ENCODE results near the gene SORCS2.

SORCS2 gene

GRCh38 chr4:7192252-7193029, at the start of gene SORCS2:
Gene SORCS2, plus strand, starts transcription at chr4:7192538.
- no peaks in the 10 kb centered on the region for H3K9me3 Mint-ChIP-seq
- H3K36me3 Mint-ChIP-seq (ENCODE audit: low read depth): no peaks in the 10 kb centered on the region
- H3K27ac Mint-ChIP-seq: no peak within 1 kb of the TSS
- no peak within 1 kb of the TSS for H3K4me3 Mint-ChIP-seq
- intact Hi-C loops (cut with micrococcal nuclease): loop anchor here (2.0 kb wide), 1 partner anchor 526 kb away; no protein-coding TSS in a partner anchor
- H3K27me3 Mint-ChIP-seq: peaks cover 52% of the 10 kb centered on the region
- no peaks in the 10 kb centered on the region for H3K4me1 Mint-ChIP-seq (ENCODE audit: low read depth)

- no peaks in the 10 kb centered on the region for H3K36me3 Mint-ChIP-seq (ENCODE audit: low read depth)
- no peaks in the 10 kb centered on the region for H3K4me1 Mint-ChIP-seq (ENCODE audit: low read depth)
- H3K27me3 Mint-ChIP-seq: peaks cover 14% of the 10 kb centered on the region
- no peaks in the 10 kb centered on the region for H3K9me3 Mint-ChIP-seq
- H3K4me3 Mint-ChIP-seq: no peak overlapping the region
- intact Hi-C loops (cut with micrococcal nuclease): no loop called here
- no peak overlapping the region for H3K27ac Mint-ChIP-seq
Observed at GRCh38 chr4:7144374-7145290, 47.7 kb upstream of the SORCS2 start.

- no peak overlapping the region for H3K27ac Mint-ChIP-seq
- H3K27me3 Mint-ChIP-seq: peaks cover 11% of the 10 kb centered on the region
Observed at GRCh38 chr4:7145291-7145934, 46.9 kb upstream of the SORCS2 start.

GRCh38 chr4:7146059-7146785, 46.1 kb upstream of the SORCS2 start:
- Mint-ChIP-seq H3K4me3 (no peak overlapping the region), H3K9me3 (no peaks in the 10 kb centered on the region), H3K27ac (no peak overlapping the region), H3K4me1 (ENCODE audit: low read depth) (no peaks in the 10 kb centered on the region), H3K27me3 (peaks cover 9% of the 10 kb centered on the region), H3K36me3 (ENCODE audit: low read depth) (no peaks in the 10 kb centered on the region)
- intact Hi-C loops (cut with micrococcal nuclease): no loop called here

More at GRCh38 chr4:7145291-7145934, 46.9 kb upstream of the SORCS2 start:
- no peaks in the 10 kb centered on the region for H3K36me3 Mint-ChIP-seq (ENCODE audit: low read depth)
- intact Hi-C loops (cut with micrococcal nuclease): no loop called here
- no peak overlapping the region for H3K4me3 Mint-ChIP-seq
- H3K9me3 Mint-ChIP-seq: no peaks in the 10 kb centered on the region
- no peaks in the 10 kb centered on the region for H3K4me1 Mint-ChIP-seq (ENCODE audit: low read depth)

GRCh38 chr4:7146786-7147115, 45.6 kb upstream of the SORCS2 start:
- H3K4me3 Mint-ChIP-seq: no peak overlapping the region
- H3K4me1 Mint-ChIP-seq (ENCODE audit: low read depth): no peaks in the 10 kb centered on the region
- intact Hi-C loops (cut with micrococcal nuclease): no loop called here
- H3K9me3 Mint-ChIP-seq: no peaks in the 10 kb centered on the region
- peaks cover 9% of the 10 kb centered on the region for H3K27me3 Mint-ChIP-seq
- no peaks in the 10 kb centered on the region for H3K36me3 Mint-ChIP-seq (ENCODE audit: low read depth)
- no peak overlapping the region for H3K27ac Mint-ChIP-seq

GRCh38 chr4:7147261-7147660, 45.1 kb upstream of the SORCS2 start:
- Mint-ChIP-seq H3K9me3 (no peaks in the 10 kb centered on the region), H3K27ac (no peak overlapping the region), H3K27me3 (peaks cover 9% of the 10 kb centered on the region), H3K36me3 (ENCODE audit: low read depth) (no peaks in the 10 kb centered on the region), H3K4me1 (ENCODE audit: low read depth) (no peaks in the 10 kb centered on the region), H3K4me3 (no peak overlapping the region)
- intact Hi-C loops (cut with micrococcal nuclease): no loop called here

GRCh38 chr4:7147661-7148310, 44.6 kb upstream of the SORCS2 start:
- H3K27me3 Mint-ChIP-seq: peaks cover 7% of the 10 kb centered on the region
- H3K27ac Mint-ChIP-seq: no peak overlapping the region
- intact Hi-C loops (cut with micrococcal nuclease): no loop called here

GRCh38 chr4:7148337-7148736, 44.0 kb upstream of the SORCS2 start:
- Mint-ChIP-seq H3K27me3 (peaks cover 7% of the 10 kb centered on the region), H3K36me3 (ENCODE audit: low read depth) (no peaks in the 10 kb centered on the region), H3K4me1 (ENCODE audit: low read depth) (no peaks in the 10 kb centered on the region), H3K9me3 (no peaks in the 10 kb centered on the region), H3K4me3 (no peak overlapping the region), H3K27ac (no peak overlapping the region)
- intact Hi-C loops (cut with micrococcal nuclease): no loop called here

More at GRCh38 chr4:7147661-7148310, 44.6 kb upstream of the SORCS2 start:
- no peaks in the 10 kb centered on the region for H3K36me3 Mint-ChIP-seq (ENCODE audit: low read depth)
- H3K4me3 Mint-ChIP-seq: no peak overlapping the region
- no peaks in the 10 kb centered on the region for H3K9me3 Mint-ChIP-seq
- H3K4me1 Mint-ChIP-seq (ENCODE audit: low read depth): no peaks in the 10 kb centered on the region

GRCh38 chr4:7150036-7150635, 42.2 kb upstream of the SORCS2 start:
- no peaks in the 10 kb centered on the region for H3K36me3 Mint-ChIP-seq (ENCODE audit: low read depth)
- no peak overlapping the region for H3K27ac Mint-ChIP-seq
- intact Hi-C loops (cut with micrococcal nuclease): no loop called here

GRCh38 chr4:7151668-7152227, 40.6 kb upstream of the SORCS2 start:
- Mint-ChIP-seq H3K4me3 (no peak overlapping the region), H3K27ac (no peak overlapping the region), H3K4me1 (ENCODE audit: low read depth) (no peaks in the 10 kb centered on the region), H3K27me3 (peaks cover 22% of the 10 kb centered on the region), H3K9me3 (no peaks in the 10 kb centered on the region), H3K36me3 (ENCODE audit: low read depth) (no peaks in the 10 kb centered on the region)
- intact Hi-C loops (cut with micrococcal nuclease): no loop called here

More at GRCh38 chr4:7150036-7150635, 42.2 kb upstream of the SORCS2 start:
- Mint-ChIP-seq H3K4me1 (ENCODE audit: low read depth) (no peaks in the 10 kb centered on the region), H3K4me3 (no peak overlapping the region), H3K9me3 (no peaks in the 10 kb centered on the region), H3K27me3 (peaks cover 9% of the 10 kb centered on the region)

- intact Hi-C loops (cut with micrococcal nuclease): no loop called here
- Mint-ChIP-seq H3K4me1 (ENCODE audit: low read depth) (no peaks in the 10 kb centered on the region), H3K27ac (no peak overlapping the region), H3K27me3 (peaks cover 21% of the 10 kb centered on the region), H3K9me3 (no peaks in the 10 kb centered on the region), H3K4me3 (no peak overlapping the region), H3K36me3 (ENCODE audit: low read depth) (no peaks in the 10 kb centered on the region)
Observed at GRCh38 chr4:7153711-7154110, 38.6 kb upstream of the SORCS2 start.

- intact Hi-C loops (cut with micrococcal nuclease): no loop called here
- Mint-ChIP-seq H3K36me3 (ENCODE audit: low read depth) (no peaks in the 10 kb centered on the region), H3K27me3 (peaks cover 21% of the 10 kb centered on the region), H3K9me3 (no peaks in the 10 kb centered on the region), H3K4me3 (no peak overlapping the region), H3K27ac (no peak overlapping the region), H3K4me1 (ENCODE audit: low read depth) (no peaks in the 10 kb centered on the region)
Observed at GRCh38 chr4:7154351-7154981, 37.9 kb upstream of the SORCS2 start.

Measured in dendritic cell treated with granulocyte-macrophage colony-stimulating factor and Interleukin-4, amounts not matched to agents 40 ng/mL and 50 ng/mL, for 4 days (primary cell).